HG03354 (cell line): ENCODE results near the gene TUSC2.
"Not testable (repeated sequence)": the region's sequence is repeated elsewhere in the genome, so short reads cannot be mapped to it uniquely, and the experiment has no call there.

Experiments used
- ATAC-seq: cut with Tn5 transposase; IDR thresholded peaks from one replicate; pipeline ENCODE4 v1.9.1; 2021; ENCODE audit warnings: mild to moderate bottlenecking; ENCODE audit not compliant: unreplicated experiment, poor library complexity, severe bottlenecking

The TUSC2 gene

DNA sequence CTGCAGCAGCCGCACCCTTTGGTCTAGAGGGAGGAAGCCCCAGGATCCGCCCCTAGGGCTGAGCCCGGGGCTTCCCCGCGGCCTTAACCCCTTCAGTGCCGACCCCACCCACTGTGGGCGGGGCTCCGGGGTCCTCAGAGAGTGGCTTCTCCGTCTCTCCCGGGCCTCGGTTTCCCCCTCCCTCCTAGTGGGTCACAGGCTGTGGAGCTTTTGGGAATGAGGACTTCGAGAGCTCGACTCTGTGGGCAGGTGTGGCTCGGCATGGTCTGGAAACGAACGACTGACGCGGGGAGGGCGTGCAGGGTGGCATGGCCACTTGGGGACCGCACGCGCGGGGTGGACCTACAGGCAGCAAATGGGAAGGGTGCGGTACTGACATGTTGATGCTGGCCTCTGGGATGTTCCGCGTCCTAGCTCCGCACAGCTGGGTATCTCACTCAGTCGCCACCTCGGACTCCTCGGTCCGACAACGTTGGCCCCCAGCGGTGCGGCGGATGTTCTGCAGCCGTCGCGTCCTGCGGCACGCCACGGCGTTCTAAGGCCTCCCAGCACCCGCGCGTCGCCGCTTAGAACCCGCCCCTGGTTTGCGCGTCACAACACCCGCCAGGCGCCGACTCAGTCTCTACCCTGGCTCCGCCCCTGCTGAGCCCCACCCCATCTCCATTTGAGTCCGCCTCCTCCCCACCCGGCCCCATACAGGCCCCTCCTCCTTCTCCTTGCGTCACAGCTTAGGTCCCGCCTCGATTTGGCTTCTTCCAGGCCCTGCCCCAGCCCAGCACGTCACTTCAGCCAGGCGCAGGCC lies 29.0 kb downstream of the TUSC2 start, which contains the start of the genes HYAL3 and NAA80:
Gene HYAL3 (minus strand): TSS at position 570 of the 802 bp plus-strand sequence. CDS start 3,803 bp downstream, outside the sequence.
Gene NAA80 (minus strand): TSS at position 570 of the 802 bp plus-strand sequence. CDS start 1,942 bp downstream, outside the sequence.
- ATAC-seq = peak; percentile 89

DNA sequence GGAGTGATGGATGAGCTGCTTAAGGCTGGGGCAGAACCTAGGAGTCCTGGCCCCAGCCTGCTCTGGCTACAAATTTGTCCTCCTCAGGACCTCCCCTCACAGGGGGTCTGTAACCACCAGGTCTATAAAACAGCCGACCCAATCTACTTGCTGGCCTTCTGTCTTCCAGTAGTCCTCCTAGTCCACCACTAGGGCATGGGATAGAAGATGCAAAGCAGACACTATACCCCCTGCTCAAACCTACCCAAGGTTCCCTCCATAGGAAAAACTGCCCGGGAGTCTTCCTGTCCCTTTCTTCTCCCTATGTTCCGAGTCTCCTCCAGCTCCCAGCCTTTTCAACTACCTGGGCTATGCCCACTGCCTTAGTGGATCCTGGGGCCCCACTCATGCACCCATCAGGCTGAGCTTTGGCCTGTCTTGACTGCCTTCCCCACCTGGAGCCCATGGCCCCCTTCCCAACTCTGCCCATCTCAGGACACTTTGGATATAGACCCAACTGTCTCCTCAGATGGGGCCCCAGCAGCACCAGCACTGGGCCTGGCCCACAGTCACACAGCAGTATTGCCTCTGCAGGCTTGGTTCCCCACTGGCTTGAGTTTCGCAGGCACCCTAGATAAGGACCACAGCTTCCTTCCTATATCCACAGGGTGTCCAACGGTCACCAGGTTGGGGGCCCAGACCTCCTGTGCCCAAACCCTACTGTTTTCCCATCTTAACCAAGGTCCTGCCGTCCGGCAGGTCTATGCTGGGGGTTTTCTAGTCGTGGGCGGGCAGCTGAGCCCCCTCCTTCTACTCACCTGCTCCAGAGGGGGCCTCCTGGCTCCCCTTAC lies 29.9 kb downstream of the TUSC2 start:
- no peak for ATAC-seq

DNA sequence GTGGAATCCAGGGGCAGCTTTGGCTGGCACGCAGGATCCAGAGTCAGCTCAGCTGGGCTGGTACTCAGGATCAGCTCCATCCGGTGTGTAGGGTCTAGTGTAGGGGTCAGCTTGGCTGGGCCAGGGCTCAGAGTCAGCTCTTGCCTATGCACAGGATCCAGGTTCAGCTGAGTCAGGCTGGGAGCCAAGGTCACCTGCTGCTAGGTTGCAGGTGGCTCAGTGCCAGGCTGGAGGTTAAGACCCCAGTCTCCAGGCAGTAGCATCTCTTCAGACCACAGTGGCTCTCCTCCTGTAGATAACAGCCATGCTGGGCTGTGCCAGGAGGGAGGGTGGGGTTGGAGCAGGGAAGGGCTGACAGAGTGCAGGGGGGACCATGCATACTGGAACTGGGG lies 30.6 kb downstream of the TUSC2 start:
- ATAC-seq = no peak

DNA sequence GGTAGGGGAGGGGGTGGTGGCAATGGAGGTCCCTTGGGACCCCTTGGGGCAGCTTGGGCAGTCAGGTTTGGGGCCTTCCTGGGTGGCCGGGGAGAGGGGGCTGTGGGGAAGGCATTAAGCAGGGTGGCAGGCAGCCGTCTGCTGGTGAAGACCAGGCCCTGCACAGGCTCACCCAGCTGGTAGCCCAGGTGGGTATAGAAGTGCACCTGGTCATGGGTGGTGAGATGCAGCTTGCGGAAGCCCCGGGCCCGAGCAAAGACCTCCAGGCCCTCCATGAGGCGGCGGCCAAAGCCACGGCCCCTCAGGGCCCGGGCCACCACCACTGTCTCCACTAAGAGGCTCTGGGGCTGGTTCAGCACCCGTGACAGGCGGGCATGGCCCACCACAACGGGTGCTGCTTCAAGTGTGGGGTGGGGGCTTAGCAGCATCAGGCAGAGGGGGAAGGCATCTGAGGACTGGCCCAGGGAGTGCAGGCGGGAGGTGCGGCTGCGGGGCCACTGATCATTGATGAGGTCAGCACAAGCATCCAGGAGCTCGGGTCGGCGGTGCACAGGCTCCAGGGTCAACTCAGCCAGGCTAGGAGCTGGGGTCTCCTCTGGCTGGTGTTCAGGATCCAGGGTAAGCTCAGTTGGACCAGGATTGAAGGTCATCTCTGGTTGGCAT lies 31.2 kb downstream of the TUSC2 start:
- no peak for ATAC-seq

DNA sequence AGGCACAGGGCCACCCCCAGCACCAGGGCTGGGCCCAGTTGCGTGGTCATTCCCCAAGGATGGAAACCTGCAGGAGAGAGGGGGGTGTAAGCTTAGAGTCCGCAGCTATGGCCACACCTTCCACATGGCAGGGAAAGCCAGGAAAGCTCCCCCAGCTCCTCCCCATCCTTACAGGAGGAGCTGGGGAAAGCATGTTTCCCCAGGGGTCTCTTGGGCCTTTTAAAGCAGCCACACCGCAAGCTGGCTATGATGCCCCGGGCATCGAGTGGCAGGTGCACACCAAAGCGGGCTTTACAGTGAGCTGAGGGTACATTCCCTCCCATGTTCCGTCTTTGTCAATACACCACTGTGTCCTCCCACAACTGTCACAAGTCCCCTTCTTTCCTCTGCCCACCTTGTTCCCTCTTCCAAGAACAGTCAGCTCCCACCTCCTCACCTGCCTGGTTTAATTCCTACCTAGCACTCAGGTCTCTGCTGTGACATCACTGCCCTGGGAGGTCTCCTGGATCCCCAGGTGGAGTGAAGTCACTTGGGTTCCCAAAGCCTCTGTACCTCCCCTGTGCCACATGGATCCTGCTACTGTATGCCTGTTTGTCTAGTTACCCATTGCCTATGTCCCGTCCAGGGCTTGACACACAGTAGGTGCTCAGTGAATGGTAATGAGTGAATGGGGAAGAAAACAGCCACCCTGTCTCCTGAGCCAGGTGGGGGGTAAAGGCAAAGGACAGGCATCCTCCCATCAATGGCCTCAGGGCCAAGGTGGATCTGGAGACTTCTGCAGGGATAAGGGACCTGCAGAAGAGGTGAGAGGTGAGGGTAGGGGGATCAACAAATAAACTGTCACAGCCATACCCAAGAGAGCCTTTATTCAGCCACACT lies 32.2 kb downstream of the TUSC2 start:
- no peak for ATAC-seq

DNA sequence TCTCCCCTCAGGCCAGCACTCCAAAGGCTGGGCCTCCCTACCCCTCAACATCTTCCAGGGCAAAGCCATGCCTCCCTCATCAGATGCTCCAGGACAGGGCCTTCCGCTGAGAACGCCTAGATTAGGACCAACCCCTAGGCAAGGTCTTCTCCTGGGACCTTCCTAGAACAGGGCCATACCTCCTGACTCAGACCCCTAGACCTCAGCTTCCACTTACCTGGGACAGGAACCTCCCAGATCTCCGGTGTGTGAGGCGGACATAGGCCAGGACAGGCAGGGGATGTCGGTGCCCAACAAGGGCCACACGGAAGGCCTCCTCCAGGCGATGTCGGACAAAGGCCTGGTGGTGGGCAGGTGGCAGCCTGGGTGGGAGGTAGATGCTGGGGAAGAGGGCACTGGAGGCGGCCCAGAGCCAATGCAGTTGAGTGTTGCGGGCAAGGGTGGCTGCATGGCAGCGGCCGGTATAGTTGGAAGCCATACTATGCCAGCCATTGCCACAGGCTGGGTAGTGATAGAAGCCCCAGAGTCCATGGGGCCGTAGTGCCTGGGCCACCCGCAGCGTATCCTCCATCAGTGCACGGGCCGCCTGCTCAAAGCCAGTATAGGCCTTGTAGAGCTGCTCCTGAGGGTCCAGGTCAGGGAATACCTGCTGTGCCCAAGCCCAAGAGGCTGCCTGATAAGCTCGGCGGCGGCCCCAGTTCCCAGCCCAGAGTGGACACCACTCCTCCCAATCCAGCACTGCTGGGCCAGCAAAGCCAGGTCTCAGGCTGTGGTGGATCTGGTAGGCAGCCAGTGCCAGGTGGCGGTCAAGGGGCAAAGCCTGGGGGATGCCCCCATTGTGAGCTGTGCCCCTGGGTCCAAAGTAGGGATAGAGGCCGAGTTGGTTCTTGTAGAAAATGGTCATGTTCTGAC lies 33.3 kb downstream of the TUSC2 start:
- no peak for ATAC-seq

DNA sequence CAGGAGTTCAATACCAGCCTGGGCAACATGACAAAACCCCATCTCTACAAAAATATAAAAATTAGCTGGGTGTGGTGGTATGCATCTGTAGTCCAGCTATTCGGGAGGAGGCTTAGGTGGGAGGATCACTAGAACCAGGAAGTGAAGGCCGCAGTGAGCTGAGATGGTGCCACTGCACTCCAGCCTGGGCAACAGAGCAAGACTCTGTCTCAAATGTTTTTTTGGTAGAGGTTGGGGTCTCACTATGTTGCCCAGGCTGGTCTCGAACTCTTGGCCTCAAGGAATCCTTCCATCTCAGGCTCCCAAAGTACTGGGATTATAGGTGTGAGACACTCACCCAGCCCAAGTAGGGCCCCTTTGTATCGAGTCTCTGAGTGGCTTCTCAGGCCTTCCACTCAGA lies 33.9 kb downstream of the TUSC2 start:
- no peak for ATAC-seq

DNA sequence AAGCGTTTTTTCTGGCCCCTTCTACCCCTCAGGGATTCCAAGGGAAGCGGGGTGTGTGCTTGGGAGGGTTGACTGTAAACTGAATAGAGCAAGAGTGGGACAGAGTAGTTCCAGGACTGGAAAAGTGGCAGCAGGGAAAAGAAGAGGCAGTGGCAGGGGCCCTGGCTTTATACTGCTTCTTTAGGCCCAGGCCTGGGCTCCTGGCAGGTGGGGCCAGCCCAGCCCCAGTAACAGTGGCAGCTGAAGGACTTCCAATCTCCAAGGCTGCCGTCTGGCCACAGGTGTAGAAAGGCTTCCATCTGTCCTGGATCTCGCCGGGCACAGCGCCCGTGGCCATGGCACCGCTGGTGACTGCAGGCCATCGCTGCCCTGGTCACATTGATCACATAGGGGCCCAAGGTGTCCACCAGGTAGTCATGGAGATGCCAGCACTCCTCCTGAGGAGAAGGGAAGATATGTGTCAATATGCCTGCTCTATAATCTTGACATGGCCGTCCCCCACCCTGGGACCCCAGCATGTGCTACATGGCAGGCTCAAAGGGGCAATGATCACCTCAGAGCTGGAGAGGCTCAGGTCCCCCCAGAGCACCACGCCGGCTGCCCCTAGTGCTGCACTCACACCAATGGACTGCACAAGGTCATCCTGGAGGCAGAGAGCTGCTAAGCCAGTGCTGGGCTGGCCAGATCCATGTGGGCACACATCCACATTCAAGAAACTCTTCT lies 34.8 kb downstream of the TUSC2 start:
- no peak for ATAC-seq

DNA sequence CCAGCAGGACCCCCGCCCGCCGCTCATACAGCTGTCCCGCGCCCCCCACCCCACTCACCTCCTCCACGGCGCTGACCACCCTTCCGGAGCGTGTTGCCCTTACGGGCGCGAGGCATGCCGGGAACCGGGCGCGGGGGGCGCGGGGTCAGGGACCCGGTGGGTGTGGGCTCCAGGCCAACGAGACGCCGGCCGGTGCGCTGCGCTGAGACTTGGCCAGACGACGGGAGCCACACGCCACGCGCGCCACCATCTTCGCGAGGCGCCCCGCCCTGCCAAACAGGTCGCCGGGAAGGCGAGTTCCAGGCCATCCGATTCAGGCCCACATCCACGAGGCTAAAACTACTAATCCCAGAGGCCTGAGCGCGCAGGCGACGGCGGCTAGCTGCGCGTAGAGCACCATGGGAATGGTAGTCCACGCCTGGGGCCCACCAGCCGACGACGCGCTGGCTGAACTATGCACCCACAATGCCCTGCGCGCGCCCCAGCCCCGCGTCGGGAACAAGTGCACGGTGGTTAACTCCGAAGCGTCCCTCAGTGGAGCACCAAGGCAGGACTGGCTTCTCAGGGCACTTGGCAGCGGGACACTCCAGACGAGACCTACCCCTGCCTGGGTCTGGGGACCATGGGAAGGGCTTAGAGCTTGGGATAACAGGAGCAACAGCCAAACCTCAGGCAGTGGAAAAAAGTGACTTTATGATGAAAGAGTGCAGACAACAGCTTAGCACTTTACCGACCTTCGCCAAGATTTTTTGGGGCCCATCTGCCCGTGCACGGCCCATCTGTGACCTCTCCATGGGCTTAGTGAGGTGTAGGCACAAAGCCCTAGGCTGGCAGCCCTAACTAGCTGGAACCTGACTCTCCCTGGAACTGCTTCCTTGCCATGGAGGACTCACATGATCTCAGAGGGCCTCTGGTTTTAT lies 35.6 kb downstream of the TUSC2 start, which contains the start of gene IFRD2:
Gene IFRD2 (minus strand): TSS at position 271 of the 920 bp plus-strand sequence. CDS start 155 bp downstream, at position 116.
- peak; percentile 95 for ATAC-seq

DNA sequence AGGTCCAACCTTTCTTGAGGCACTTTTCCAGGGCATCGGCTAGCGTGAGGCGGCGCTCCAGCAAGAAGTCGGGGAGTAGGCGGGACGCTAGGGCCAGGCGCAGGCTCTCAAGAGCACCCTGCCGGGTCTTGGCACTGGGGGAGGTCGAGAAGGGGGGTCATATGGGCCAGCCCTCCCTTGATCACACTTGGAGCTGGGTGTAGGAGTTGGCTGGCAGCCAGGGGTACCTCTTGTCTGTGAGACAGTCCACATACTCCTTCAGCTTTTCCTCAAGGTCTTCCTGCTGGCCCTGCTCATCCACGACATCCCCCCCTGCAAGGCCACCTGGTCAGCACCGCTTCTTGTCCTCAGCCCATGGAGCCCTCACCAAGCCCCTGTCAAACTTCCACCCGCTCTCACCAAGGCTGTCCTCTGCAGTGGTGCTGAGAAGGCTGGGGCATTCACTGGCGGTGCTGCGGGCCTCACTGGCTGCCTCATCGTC lies 37.8 kb downstream of the TUSC2 start:
- no peak for ATAC-seq

DNA sequence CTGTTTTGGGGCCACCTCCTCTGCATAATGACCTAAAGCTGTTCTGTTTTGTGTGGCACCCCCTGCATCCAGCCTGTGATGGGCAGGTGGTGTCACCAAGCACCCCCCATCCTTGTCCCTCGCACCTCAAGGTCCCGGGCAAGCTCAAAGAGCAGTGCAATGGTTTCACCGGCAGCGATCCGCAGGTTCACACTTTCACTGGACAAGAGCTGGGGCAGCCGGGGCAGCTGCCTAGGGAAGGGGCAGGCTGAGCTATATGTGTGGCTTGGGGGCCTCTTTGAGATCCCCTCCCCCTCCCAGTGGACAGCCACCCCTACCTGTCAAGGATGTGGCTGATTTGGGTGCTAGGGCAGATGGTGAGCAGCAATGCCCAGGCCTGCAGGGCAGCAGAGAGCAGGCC lies 38.9 kb downstream of the TUSC2 start:
- ATAC-seq = no peak

DNA sequence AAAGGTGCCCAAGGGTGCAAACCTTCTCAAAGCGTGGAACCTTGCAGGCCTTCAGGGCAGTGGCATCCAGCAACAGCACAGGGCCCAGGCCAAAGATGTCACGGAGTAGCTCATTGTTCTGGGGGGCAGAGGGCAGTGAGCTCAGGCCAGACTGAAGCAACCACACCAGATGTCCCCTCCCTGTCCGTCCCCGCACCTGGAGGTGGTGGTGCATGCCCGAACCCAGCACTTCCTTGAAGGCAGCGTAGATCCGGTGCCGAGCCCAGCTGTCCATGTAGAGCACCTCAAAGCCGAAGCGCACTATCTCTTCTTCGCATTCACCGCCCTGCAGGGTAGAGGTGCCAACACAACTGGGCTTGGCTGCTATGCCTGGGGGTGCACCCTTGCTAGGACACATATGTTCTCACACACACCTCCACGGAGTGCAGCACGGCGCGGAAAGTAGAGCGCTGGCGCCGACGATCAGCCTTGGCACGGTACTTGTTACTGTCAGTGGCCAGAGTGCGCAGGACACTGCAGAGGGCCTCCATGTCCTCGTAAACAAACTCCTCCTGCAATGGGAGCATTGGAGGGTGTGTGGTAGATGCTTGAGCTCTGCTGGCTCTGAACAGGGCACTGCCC lies 39.5 kb downstream of the TUSC2 start:
- ATAC-seq = no peak

DNA sequence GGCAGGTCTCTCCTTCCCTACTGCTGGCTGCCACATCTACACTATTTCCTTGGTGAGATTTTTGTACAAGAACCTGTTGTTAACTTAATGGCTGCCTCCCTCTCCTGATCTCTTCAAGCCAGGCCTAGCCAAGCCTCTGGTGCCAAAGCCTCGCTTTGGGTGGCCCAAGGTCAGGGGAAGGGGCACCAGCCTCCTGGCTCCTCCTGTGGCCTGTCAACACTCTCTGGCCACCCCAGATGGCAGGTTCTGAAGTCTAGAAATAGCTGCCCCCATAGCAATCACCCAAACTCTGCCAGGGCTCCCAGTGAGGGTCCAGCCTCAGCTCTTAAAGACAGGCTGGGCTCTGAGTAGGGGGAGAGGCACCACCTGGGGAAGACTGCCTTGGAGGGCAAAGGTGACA lies 40.8 kb downstream of the TUSC2 start:
- no peak for ATAC-seq

DNA sequence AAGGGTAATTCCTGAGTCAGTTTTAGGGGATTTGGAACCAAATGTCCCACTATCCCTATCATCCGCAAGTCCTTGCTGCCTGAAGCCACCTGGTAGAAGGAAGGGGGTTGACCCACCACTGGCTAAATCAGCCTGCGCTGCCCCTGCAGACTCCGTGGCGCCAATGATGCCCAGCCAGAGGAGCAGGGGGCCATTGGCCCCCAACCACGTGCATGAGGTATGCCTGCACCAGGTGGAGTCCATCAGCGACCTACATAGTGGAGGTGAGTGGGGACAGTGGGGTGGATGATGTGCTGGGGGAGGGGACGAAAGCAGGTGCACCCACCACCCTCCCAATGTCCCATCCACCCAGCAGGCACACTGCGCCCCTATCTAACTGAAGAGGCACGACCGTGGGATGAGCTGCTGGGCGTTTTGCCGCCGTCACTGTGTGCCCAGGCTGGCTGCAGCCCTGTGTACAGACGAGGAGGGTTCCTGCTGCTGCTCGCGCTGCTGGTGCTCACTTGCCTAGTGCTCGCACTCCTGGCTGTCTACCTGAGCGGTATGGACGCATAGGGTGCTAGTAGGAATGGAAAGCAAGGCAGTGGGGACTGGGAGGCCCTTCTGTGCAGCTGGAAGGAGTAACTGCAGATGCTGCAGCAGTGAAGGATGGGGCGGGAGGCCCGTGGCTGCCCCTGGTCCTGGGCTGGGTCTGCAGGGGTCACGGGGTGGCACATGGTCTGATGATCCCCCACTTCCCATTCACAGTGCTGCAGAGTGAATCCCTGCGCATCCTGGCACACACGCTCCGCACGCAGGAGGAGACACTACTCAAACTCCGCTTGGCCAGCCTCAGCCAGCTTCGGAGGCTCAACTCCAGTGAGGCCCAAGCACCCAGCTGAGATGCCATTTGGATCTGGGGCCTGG lies 41.4 kb downstream of the TUSC2 start:
- no peak for ATAC-seq

DNA sequence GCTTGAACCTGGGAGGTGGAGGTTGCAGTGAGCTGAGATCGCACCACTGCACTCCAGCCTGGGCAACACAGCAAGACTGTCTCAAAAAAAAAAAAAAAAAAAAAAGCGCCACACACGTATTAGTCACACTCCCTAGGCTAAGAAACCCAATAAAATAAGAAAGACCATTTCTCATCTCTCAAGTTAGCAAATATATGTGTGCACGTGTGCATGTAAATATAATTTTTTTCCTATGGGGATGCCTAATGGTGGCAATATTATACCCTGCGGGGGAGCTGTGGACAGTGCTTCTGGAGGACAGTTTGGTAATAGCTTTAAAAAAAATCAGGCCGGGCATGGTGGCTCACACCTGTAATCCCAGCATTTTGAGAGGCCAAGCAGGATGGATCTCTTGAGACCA lies 43.9 kb downstream of the TUSC2 start:
- ATAC-seq = not testable (repeated sequence)
